HepG2 (cell line): ENCODE measurements around the gene TNFSF12. TPM values are rescaled to one million over a fixed set of nuclear protein-coding genes. Genes with fewer than 3 reads are reported as not detected.
A peak's percentile ranks its signal among the peaks of the same experiment; 100 is the strongest.

Experiments
- E2F5 ChIP-seq: sonication (generic); formaldehyde crosslinking; conservative IDR thresholded peaks from 2 replicates; pipeline ENCODE4 v1.4.0; 2020; ENCODE audit warnings: missing genetic modification reagents
- ERF ChIP-seq: IDR thresholded peaks from 2 replicates; pipeline ENCODE4 v1.6.1; 2018; ENCODE audit warnings: missing biosample characterization, missing genetic modification reagents
- ESRRA ChIP-seq: sonication (generic); formaldehyde crosslinking; IDR thresholded peaks from 2 replicates; pipeline ENCODE4 v1.5.1; 2020; ENCODE audit warnings: mild to moderate bottlenecking, low read depth, missing genetic modification reagents
- GFI1 ChIP-seq: sonication (generic); formaldehyde crosslinking; IDR thresholded peaks from 2 replicates; pipeline ENCODE4 v1.5.0; 2020; ENCODE audit warnings: missing genetic modification reagents, mild to moderate bottlenecking, borderline replicate concordance
- KAT8 ChIP-seq: IDR thresholded peaks from 2 replicates; pipeline ENCODE4 v1.6.1; 2016; ENCODE audit warnings: missing genetic modification reagents, missing compliant biosample characterization
- MBD4 ChIP-seq: IDR thresholded peaks from 2 replicates; pipeline ENCODE4 v1.6.1; 2012; ENCODE audit warnings: low read length, inconsistent platforms, borderline replicate concordance
- MED8 ChIP-seq: sonication (generic); formaldehyde crosslinking; IDR thresholded peaks from 2 replicates; pipeline ENCODE4 v1.8.1; 2023; ENCODE audit warnings: mild to moderate bottlenecking, missing genetic modification reagents; ENCODE audit not compliant: insufficient replicate concordance
- NFAT5 ChIP-seq: sonication (generic); formaldehyde crosslinking; IDR thresholded peaks from 2 replicates; pipeline ENCODE4 v1.4.0; 2020; ENCODE audit warnings: missing genetic modification reagents
- PAWR ChIP-seq: sonication (generic); formaldehyde crosslinking; IDR thresholded peaks from 2 replicates; pipeline ENCODE4 v1.4.0; 2020; ENCODE audit warnings: missing genetic modification reagents, mild to moderate bottlenecking, borderline replicate concordance
- POLR2G ChIP-seq: fragments of 200-400 bp; formaldehyde crosslinking; IDR thresholded peaks from 2 replicates; pipeline ENCODE4 v1.6.1; 2018; ENCODE audit warnings: mild to moderate bottlenecking, low read depth, low read length, moderate library complexity
- XRCC5 ChIP-seq: fragments of 200-400 bp; formaldehyde crosslinking; optimal IDR thresholded peaks from 2 replicates; pipeline ENCODE3; 2017; ENCODE audit warnings: mild to moderate bottlenecking, low read length
- ZBTB25 ChIP-seq: IDR thresholded peaks from 2 replicates; pipeline ENCODE4 v1.6.1; 2018; ENCODE audit warnings: missing genetic modification reagents
- ZNF224 ChIP-seq: sonication (generic); formaldehyde crosslinking; IDR thresholded peaks from 2 replicates; pipeline ENCODE4 v1.5.0; 2020; ENCODE audit warnings: mild to moderate bottlenecking, missing genetic modification reagents
- ZNF234 ChIP-seq: sonication (generic); formaldehyde crosslinking; conservative IDR thresholded peaks from 2 replicates; pipeline ENCODE4 v1.5.1; 2020; ENCODE audit warnings: mild to moderate bottlenecking, missing genetic modification reagents
- ZNF382 ChIP-seq: sonication (generic); formaldehyde crosslinking; IDR thresholded peaks from 2 replicates; pipeline ENCODE4 v1.5.0; 2020; ENCODE audit warnings: missing genetic modification reagents, mild to moderate bottlenecking, borderline replicate concordance
- ZNF607 ChIP-seq: sonication (generic); formaldehyde crosslinking; IDR thresholded peaks from 2 replicates; pipeline ENCODE4 v1.5.1; 2020; ENCODE audit warnings: missing genetic modification reagents, mild to moderate bottlenecking, borderline replicate concordance
- ZNF615 ChIP-seq: sonication (generic); formaldehyde crosslinking; IDR thresholded peaks from 2 replicates; pipeline ENCODE4 v1.5.0; 2020; ENCODE audit warnings: mild to moderate bottlenecking, missing genetic modification reagents, borderline replicate concordance
- polyA plus RNA-seq, 8 experiments: library from polyadenylated mRNA; depleted of rRNA in 3 of 8; stranded (reverse) in 7 of 8; unstranded in 1 of 8; fragments of >200 nt; fragmentation: Illumina TruSeq in 4 of 8; extraction: Trizol in 4 of 8; gene quantifications; 2 replicates each; pipeline versions ENCODE4 v1.2.1 to v1.2.3, GENCODE V29; 2011 to 2016; ENCODE audit warnings: low read depth in 4 of 8, missing spikeins in 1 of 8, mixed read lengths in 1 of 8; ENCODE audit not compliant: insufficient read depth in 1 of 8
- total RNA-seq, 5 experiments: library from RNA; depleted of rRNA; stranded (reverse); fragments of >200 nt; fragmentation: Illumina TruSeq; extraction: Trizol; gene quantifications; 2 replicates each; pipeline ENCODE4 v1.2.3, GENCODE V29; 2016; ENCODE audit warnings: low read depth in 1 of 5
- TF ChIP-seq, protein P1 (sequence below): sonication (generic); formaldehyde crosslinking; IDR thresholded peaks from 2 replicates; pipeline ENCODE4 v1.4.0; 2020; ENCODE audit warnings: mild to moderate bottlenecking, missing genetic modification reagents

Gene TNFSF12
- total and polyA plus RNA-seq, 2 of the 13 experiments (the other 11 are each of a cell fraction or from before 2014, with no cell fraction given) = 0.93 to 7.2 TPM

GRCh38 chr17:7548585-7549400 lies at the start of gene TNFSF12 (continued):
- TF ChIP-seq NFAT5 (CRISPR knock-in tag) (no peak), ZNF224 (no peak), MBD4 (no peak), ZNF382 (CRISPR knock-in tag) (no peak), GFI1 (CRISPR knock-in tag) (no peak), XRCC5 (no peak), E2F5 (CRISPR knock-in tag) (no peak), KAT8 (CRISPR knock-in tag) (peak; percentile 18; the same call in 1 of the 2 replicates), ERF (CRISPR knock-in tag) (0 out of 2 replicates have a peak, but pooled peaks have one; percentile 45), ZNF607 (no peak), MED8 (CRISPR knock-in tag) (no peak), PAWR (CRISPR knock-in tag) (no peak), ESRRA (CRISPR knock-in tag) (no peak), ZNF234 (CRISPR knock-in tag) (no peak), ZNF615 (CRISPR knock-in tag) (no peak), POLR2G (peak; percentile 45; the same call in 1 of the 2 replicates), ZBTB25 (peak; percentile 23; the same call in 1 of the 2 replicates)
- TF ChIP-seq, protein P1, sequence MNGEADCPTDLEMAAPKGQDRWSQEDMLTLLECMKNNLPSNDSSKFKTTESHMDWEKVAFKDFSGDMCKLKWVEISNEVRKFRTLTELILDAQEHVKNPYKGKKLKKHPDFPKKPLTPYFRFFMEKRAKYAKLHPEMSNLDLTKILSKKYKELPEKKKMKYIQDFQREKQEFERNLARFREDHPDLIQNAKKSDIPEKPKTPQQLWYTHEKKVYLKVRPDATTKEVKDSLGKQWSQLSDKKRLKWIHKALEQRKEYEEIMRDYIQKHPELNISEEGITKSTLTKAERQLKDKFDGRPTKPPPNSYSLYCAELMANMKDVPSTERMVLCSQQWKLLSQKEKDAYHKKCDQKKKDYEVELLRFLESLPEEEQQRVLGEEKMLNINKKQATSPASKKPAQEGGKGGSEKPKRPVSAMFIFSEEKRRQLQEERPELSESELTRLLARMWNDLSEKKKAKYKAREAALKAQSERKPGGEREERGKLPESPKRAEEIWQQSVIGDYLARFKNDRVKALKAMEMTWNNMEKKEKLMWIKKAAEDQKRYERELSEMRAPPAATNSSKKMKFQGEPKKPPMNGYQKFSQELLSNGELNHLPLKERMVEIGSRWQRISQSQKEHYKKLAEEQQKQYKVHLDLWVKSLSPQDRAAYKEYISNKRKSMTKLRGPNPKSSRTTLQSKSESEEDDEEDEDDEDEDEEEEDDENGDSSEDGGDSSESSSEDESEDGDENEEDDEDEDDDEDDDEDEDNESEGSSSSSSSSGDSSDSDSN (CRISPR knock-in tag) = peak; percentile 89
